ENCODE data around the gene PPP1R14C. TPM values are rescaled to one million over a fixed set of nuclear protein-coding genes. Genes with fewer than 3 reads are reported as not detected.

The PPP1R14C gene
- total RNA-seq, 1 donor from 2014 or later = 0.98 TPM

DNA sequence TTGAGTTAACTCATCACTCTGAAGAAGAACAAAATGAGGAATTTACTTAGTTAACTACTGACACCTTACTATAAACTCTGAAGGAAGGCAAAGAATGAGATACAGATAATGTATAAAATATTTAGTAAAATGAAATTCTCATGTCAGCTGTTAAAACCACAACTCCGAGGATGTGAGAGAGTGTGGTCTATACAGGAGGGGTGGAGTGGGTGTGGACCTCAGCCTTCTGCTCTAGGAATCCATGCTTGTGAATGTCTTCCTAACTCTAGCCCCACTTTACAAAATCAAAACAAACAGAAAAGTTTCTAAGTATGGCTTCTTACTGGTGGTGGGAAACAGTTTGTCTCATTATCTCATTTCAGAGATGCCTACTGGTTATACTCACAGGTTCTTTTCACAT, 14.2 kb downstream of the PPP1R14C start:
- DNase-seq (ENCODE audit: low spot score, unreplicated experiment) = no peak
- TF ChIP-seq, protein P1, sequence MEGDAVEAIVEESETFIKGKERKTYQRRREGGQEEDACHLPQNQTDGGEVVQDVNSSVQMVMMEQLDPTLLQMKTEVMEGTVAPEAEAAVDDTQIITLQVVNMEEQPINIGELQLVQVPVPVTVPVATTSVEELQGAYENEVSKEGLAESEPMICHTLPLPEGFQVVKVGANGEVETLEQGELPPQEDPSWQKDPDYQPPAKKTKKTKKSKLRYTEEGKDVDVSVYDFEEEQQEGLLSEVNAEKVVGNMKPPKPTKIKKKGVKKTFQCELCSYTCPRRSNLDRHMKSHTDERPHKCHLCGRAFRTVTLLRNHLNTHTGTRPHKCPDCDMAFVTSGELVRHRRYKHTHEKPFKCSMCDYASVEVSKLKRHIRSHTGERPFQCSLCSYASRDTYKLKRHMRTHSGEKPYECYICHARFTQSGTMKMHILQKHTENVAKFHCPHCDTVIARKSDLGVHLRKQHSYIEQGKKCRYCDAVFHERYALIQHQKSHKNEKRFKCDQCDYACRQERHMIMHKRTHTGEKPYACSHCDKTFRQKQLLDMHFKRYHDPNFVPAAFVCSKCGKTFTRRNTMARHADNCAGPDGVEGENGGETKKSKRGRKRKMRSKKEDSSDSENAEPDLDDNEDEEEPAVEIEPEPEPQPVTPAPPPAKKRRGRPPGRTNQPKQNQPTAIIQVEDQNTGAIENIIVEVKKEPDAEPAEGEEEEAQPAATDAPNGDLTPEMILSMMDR (IDR thresholded peaks at IDR 0.05; ENCODE audit: unreplicated experiment) = no peak
- no peak overlapping the region for H3K27ac Mint-ChIP-seq
- H3K4me3 Mint-ChIP-seq (ENCODE audit: low read depth) = no peak overlapping the region
- no peaks in the 10 kb centered on the region for H3K4me1 Mint-ChIP-seq (ENCODE audit: low read depth)
- H3K36me3 Mint-ChIP-seq (ENCODE audit: insufficient read depth) = no peaks in the 10 kb centered on the region
- no peaks in the 10 kb centered on the region for H3K9me3 Mint-ChIP-seq (ENCODE audit: low read depth)
- peaks cover 26% of the 10 kb centered on the region for H3K27me3 Mint-ChIP-seq

DNA sequence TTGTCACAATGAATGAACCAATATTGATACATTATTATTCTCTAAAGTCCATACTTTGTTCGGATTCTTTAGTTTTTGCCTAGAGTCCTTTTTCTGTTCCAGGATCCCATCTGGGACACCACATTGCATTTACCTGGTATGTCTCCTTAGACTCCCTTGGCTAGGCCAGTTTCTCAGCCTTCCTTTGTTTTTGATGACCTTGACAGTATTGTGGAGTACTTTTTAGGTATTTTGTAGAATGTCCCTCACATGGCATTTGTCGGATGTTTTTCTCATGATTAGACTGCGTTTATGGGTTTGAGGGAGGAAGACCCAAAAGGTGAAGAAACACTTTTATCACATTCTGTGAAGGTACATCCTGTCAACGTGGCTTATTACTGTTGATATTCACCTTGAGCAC, 16.9 kb downstream of the PPP1R14C start:
- TF ChIP-seq, protein P1 (IDR thresholded peaks at IDR 0.05; ENCODE audit: unreplicated experiment) = no peak
- Mint-ChIP-seq H3K9me3 (ENCODE audit: low read depth) (no peaks in the 10 kb centered on the region), H3K36me3 (ENCODE audit: insufficient read depth) (no peaks in the 10 kb centered on the region), H3K4me3 (ENCODE audit: low read depth) (no peak overlapping the region), H3K27ac (no peak overlapping the region), H3K27me3 (peaks cover 7% of the 10 kb centered on the region), H3K4me1 (ENCODE audit: low read depth) (no peaks in the 10 kb centered on the region)
- no peak for DNase-seq (ENCODE audit: low spot score, unreplicated experiment)

DNA sequence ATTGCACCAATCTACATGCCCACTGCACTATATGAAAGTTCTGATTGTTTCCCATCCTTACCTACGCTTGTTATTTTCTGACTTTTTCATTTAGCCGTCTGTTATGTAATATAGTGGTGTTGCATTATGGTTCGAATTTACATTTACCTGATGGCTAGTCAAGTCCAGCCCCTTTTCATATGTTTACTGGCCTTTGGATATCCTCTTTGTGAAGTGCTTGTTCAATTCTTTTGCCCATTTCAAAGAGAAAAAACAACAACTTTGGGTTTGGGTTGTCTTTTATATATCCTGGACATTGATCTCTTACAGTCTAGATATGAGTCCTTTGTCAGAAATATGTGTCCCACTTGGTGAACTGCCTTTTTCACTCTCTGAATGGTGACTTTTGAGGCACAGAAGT, 21.1 kb downstream of the PPP1R14C start:
- Mint-ChIP-seq H3K4me1 (ENCODE audit: low read depth) (no peaks in the 10 kb centered on the region), H3K27ac (no peak overlapping the region), H3K4me3 (ENCODE audit: low read depth) (no peak overlapping the region), H3K9me3 (ENCODE audit: low read depth) (no peaks in the 10 kb centered on the region), H3K36me3 (ENCODE audit: insufficient read depth) (no peaks in the 10 kb centered on the region), H3K27me3 (peaks cover 7% of the 10 kb centered on the region)
- TF ChIP-seq, protein P1 (IDR thresholded peaks at IDR 0.05; ENCODE audit: unreplicated experiment) = no peak
- no peak for DNase-seq (ENCODE audit: low spot score, unreplicated experiment)

DNA sequence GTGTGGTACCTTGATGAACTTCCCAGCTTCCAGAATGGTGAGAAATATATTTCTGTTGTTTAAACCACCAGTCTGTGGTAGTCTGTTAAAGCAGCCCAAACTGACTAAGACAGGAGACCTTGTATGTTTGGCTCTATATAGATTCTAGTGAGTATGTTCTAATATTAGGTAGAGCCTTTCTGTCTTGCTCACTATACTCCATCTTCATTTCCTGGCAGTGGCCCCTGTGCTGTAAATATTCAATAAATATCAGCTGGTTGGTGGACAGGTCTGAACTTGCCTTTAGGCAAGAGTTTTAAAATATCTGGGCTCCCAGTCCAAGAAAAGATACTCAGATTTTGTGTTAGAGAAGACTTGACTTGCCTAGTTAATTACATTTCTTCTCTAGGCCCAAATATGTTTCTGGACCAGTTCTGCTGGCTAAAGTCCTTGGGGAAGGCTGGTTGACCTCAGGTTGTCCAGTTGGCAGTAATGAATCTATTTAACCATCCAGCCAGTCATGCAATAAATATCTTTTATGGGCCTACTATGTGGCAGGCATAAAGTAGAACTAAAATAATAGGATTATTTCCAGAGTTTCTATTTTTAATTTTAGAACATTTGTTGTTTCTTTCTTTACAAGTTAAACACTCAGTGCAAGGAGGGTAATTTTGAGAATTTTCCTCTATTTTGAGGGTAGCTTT, 22.3 kb downstream of the PPP1R14C start:
- Mint-ChIP-seq H3K27ac (no peak overlapping the region), H3K27me3 (peaks cover 4% of the 10 kb centered on the region), H3K36me3 (ENCODE audit: insufficient read depth) (no peaks in the 10 kb centered on the region), H3K9me3 (ENCODE audit: low read depth) (no peaks in the 10 kb centered on the region), H3K4me3 (ENCODE audit: low read depth) (no peak overlapping the region), H3K4me1 (ENCODE audit: low read depth) (no peaks in the 10 kb centered on the region)
- TF ChIP-seq, protein P1 (IDR thresholded peaks at IDR 0.05; ENCODE audit: unreplicated experiment) = no peak
- DNase-seq (ENCODE audit: low spot score, unreplicated experiment) = no peak

DNA sequence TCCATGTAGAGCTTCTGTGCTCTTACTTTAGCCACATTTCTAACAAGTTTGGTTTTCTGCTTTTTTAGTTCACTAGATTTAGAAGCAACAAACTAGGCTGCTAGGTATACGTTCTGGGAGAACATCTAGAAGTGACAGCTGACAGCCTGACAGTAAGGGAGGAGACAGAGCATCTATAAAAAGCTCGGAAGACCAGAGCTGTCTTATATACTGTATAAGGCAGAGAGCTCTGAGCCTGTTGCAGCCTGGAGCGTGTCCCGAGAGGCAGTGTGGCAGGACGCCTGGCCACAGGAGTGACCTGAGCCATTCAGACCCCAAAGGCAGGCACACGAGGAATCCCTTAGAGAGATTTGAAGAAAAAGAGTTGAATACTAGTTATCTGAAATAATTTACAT, 24.6 kb downstream of the PPP1R14C start:
- no peaks in the 10 kb centered on the region for H3K36me3 Mint-ChIP-seq (ENCODE audit: insufficient read depth)
- no peaks in the 10 kb centered on the region for H3K4me1 Mint-ChIP-seq (ENCODE audit: low read depth)
- DNase-seq (ENCODE audit: low spot score, unreplicated experiment) = no peak
- H3K9me3 Mint-ChIP-seq (ENCODE audit: low read depth) = no peaks in the 10 kb centered on the region
- TF ChIP-seq, protein P1 (IDR thresholded peaks at IDR 0.05; ENCODE audit: unreplicated experiment) = no peak
- H3K27ac Mint-ChIP-seq = no peak overlapping the region
- H3K27me3 Mint-ChIP-seq = peaks cover 3% of the 10 kb centered on the region
- no peak overlapping the region for H3K4me3 Mint-ChIP-seq (ENCODE audit: low read depth)
